ENCODE results near the gene PDE6A.
A peak's percentile ranks its signal among the peaks of the same experiment; 100 is the strongest.

Gene PDE6A

GRCh38 chr5:149939546-149939945, 5.0 kb downstream of the PDE6A start (continued):
- no peak for TF ChIP-seq SP2 (tag by site-specific recombination; IDR thresholded peaks at IDR 0.05)
- no peak for TF ChIP-seq ZBTB26 (tag by site-specific recombination; optimal IDR thresholded peaks at IDR 0.05)

- ChIA-PET POLR2A (interaction anchor here (0.6 to 1.9 kb wide), 2 partner anchors 22 to 477 kb away, joined by 4 to 8 read pairs; partner anchors contain the start of gene SLC26A2), CTCF (interaction anchor here (1.1 kb wide), 1 partner anchor 16 kb away, joined by 3 read pairs; no protein-coding TSS in a partner anchor)
- Histone ChIP-seq H3K4me1 (ENCODE audit: control insufficient read depth, insufficient read depth, low read length) (peaks cover 13% of the 10 kb centered on the region), H3K36me3 (ENCODE audit: control insufficient read depth in 2 of 2, insufficient read depth in 1 of 2, low read length in 2 of 2) (no peaks in the 10 kb centered on the region), H3K4me3 (ENCODE audit: low read depth, low read length) (no peak overlapping the region), H3K9me3 (ENCODE audit: control insufficient read depth, insufficient read depth, low read depth, low read length) (no peaks in the 10 kb centered on the region), H3K27ac (ENCODE audit: extremely low read depth, low read depth, low read length) (no peak overlapping the region)
- TF ChIP-seq ZBTB20 (tag by site-specific recombination; IDR thresholded peaks at IDR 0.05) (peak; percentile 48; the same call in 1 of the 2 replicates), ZNF777 (tag by site-specific recombination; IDR thresholded peaks at IDR 0.05; ENCODE audit: borderline replicate concordance) (no peak), SCRT2 (tag by site-specific recombination; IDR thresholded peaks at IDR 0.05) (0 out of 2 replicates have a peak, but pooled peaks have one; percentile 18)
Measured at GRCh38 chr5:149938791-149939358, 5.7 kb downstream of the PDE6A start.

GRCh38 chr5:149938279-149938678, 6.3 kb downstream of the PDE6A start:
- ChIA-PET CTCF (no interaction called here), POLR2A (no interaction called here)
- Histone ChIP-seq H3K27ac (ENCODE audit: extremely low read depth, low read depth, low read length) (no peak overlapping the region; the same call in 1 of the 2 replicates), H3K4me3 (ENCODE audit: low read depth, low read length) (no peak overlapping the region), H3K9me3 (ENCODE audit: control insufficient read depth, insufficient read depth, low read depth, low read length) (no peaks in the 10 kb centered on the region), H3K4me1 (ENCODE audit: control insufficient read depth, insufficient read depth, low read length) (peaks cover 13% of the 10 kb centered on the region), H3K36me3 (ENCODE audit: control insufficient read depth in 2 of 2, insufficient read depth in 1 of 2, low read length in 2 of 2) (no peaks in the 10 kb centered on the region)
- TF ChIP-seq ZNF639 (tag by site-specific recombination; IDR thresholded peaks at IDR 0.05) (no peak), ZBTB11 (tag by site-specific recombination; conservative IDR thresholded peaks at IDR 0.05; ENCODE audit: low read depth) (no peak), ZNF341 (tag by site-specific recombination; IDR thresholded peaks at IDR 0.05; ENCODE audit: low read depth) (no peak), ZNF416 (tag by site-specific recombination; IDR thresholded peaks at IDR 0.05) (no peak), ZNF354C (tag by site-specific recombination; IDR thresholded peaks at IDR 0.05; ENCODE audit: borderline replicate concordance, low read depth) (no peak), ZNF792 (tag by site-specific recombination; IDR thresholded peaks at IDR 0.05) (no peak), ZNF423 (tag by site-specific recombination; IDR thresholded peaks at IDR 0.05) (no peak), ZNF214 (tag by site-specific recombination; IDR thresholded peaks at IDR 0.05; ENCODE audit: borderline replicate concordance) (no peak), ZBTB8A (tag by site-specific recombination; IDR thresholded peaks at IDR 0.05) (no peak), INSM2 (tag by site-specific recombination; IDR thresholded peaks at IDR 0.05) (no peak), ZNF549 (tag by site-specific recombination; IDR thresholded peaks at IDR 0.05) (no peak), ZNF558 (tag by site-specific recombination; IDR thresholded peaks at IDR 0.05) (no peak), PATZ1 (tag by site-specific recombination; IDR thresholded peaks at IDR 0.05) (no peak), HOXA7 (CRISPR knock-in tag; IDR thresholded peaks at IDR 0.05; ENCODE audit: borderline replicate concordance) (no peak), SCRT2 (tag by site-specific recombination; IDR thresholded peaks at IDR 0.05) (no peak), ZBTB17 (tag by site-specific recombination; IDR thresholded peaks at IDR 0.05) (no peak), TRIM28 (IDR thresholded peaks at IDR 0.05; ENCODE audit: borderline replicate concordance, low read length) (no peak), ZSCAN5A (tag by site-specific recombination; IDR thresholded peaks at IDR 0.05) (no peak)

Data from HEK293 (cell line).